GM23338 (cell line): ENCODE results near the gene PPP2R3B. TPM values are rescaled to one million over a fixed set of nuclear protein-coding genes. Genes with fewer than 3 reads are reported as not detected.

Source experiments
- ATAC-seq: fragments of 200-7000 bp; cut with Tn5 transposase; 3 replicates; pipeline ENCODE4 v1.9.1; 2020
- DNase-seq: peaks from one replicate; pipeline ENCODE4 v3.0.0-alpha.2; 2015; ENCODE audit warnings: low spot score
- H2AFZ ChIP-seq: fragments of 200-600 bp; sonication (generic); 2 replicates; pipeline ENCODE4 v1.8.0; 2016; ENCODE audit warnings: antibody characterized with exemption, mild to moderate bottlenecking, moderate library complexity
- H3F3A ChIP-seq: fragments of 200-600 bp; sonication (generic); replicated peaks from 2 replicates; pipeline ENCODE4 v1.8.0; 2017; ENCODE audit warnings: antibody characterized with exemption, mixed run types, low read depth
- H3K27ac ChIP-seq: fragments of 200-600 bp; sonication (generic); 2 replicates; pipeline ENCODE4 v1.6.1; 2016; ENCODE audit warnings: low read depth
- H3K27me3 ChIP-seq: fragments of 200-600 bp; sonication (generic); 2 replicates; pipeline ENCODE4 v1.8.0; 2016; ENCODE audit warnings: mild to moderate bottlenecking, mixed run types, moderate library complexity; ENCODE audit not compliant: insufficient read depth
- H3K36me3 ChIP-seq: fragments of 200-600 bp; sonication (generic); 2 replicates; pipeline ENCODE4 v1.8.0; 2016; ENCODE audit warnings: mild to moderate bottlenecking; ENCODE audit not compliant: insufficient read depth
- H3K4me1 ChIP-seq: fragments of 200-600 bp; sonication (generic); 2 replicates; pipeline ENCODE4 v1.8.0; 2016; ENCODE audit warnings: mild to moderate bottlenecking, moderate library complexity; ENCODE audit not compliant: insufficient read depth
- H3K4me2 ChIP-seq: fragments of 200-600 bp; sonication (generic); 2 replicates; pipeline ENCODE4 v1.7.1; 2017; ENCODE audit warnings: mixed run types
- H3K4me3 ChIP-seq: fragments of 200-600 bp; sonication (generic); 2 replicates; pipeline ENCODE4 v1.6.1; 2016; ENCODE audit warnings: mixed run types
- H3K79me2 ChIP-seq: fragments of 200-600 bp; sonication (generic); replicated peaks from 2 replicates; pipeline ENCODE4 v1.8.0; 2017; ENCODE audit warnings: mild to moderate bottlenecking; ENCODE audit not compliant: insufficient read depth
- H3K9me2 ChIP-seq: fragments of 200-600 bp; sonication (generic); 2 replicates; pipeline ENCODE4 v1.8.0; 2017; ENCODE audit not compliant: insufficient read depth
- H4K20me1 ChIP-seq: fragments of 200-600 bp; sonication (generic); replicated peaks from 2 replicates; pipeline ENCODE4 v1.8.0; 2017; ENCODE audit warnings: mild to moderate bottlenecking; ENCODE audit not compliant: insufficient read depth
- H3K27ac Mint-ChIP-seq: 2 replicates; pipeline ENCODE4 v1.8.0; 2020; ENCODE audit warnings: inconsistent platforms, mild to moderate bottlenecking, moderate library complexity, mixed read lengths
- H3K27me3 Mint-ChIP-seq: 3 replicates; pipeline ENCODE4 v1.8.0; 2022; ENCODE audit warnings: low read depth, mild to moderate bottlenecking, moderate library complexity, mixed read lengths, inconsistent platforms; ENCODE audit not compliant: insufficient read depth, poor library complexity
- H3K36me3 Mint-ChIP-seq: 3 replicates; pipeline ENCODE4 v1.8.0; 2021; ENCODE audit warnings: low read depth, mild to moderate bottlenecking, inconsistent platforms, moderate library complexity, mixed read lengths
- H3K4me1 Mint-ChIP-seq: 3 replicates; pipeline ENCODE4 v1.8.0; 2020; ENCODE audit warnings: mild to moderate bottlenecking, inconsistent platforms, mixed read lengths
- H3K4me3 Mint-ChIP-seq: 3 replicates; pipeline ENCODE4 v1.8.0; 2021; ENCODE audit warnings: moderate library complexity, mild to moderate bottlenecking, inconsistent platforms, mixed read lengths
- H3K9me3 Mint-ChIP-seq: 3 replicates; pipeline ENCODE4 v1.8.0; 2020; ENCODE audit warnings: moderate library complexity, mild to moderate bottlenecking, inconsistent platforms, mixed read lengths
- ETS1 ChIP-seq: IDR thresholded peaks from 2 replicates; pipeline ENCODE4 v1.6.1; 2016; ENCODE audit warnings: antibody characterized with exemption
- JUNB ChIP-seq: IDR thresholded peaks from one replicate; pipeline ENCODE4 v1.6.1; 2016; ENCODE audit warnings: antibody characterized with exemption; ENCODE audit not compliant: unreplicated experiment
- POLR2AphosphoS5 ChIP-seq: IDR thresholded peaks from 2 replicates; pipeline ENCODE4 v1.6.1; 2016; ENCODE audit warnings: antibody characterized with exemption, low read depth
- STAT1 ChIP-seq: IDR thresholded peaks from one replicate; pipeline ENCODE4 v1.6.1; 2016; ENCODE audit warnings: antibody characterized with exemption; ENCODE audit not compliant: unreplicated experiment
- ZNF114 ChIP-seq: fragments of 250-450 bp; sonication (Bioruptor Pico); IDR thresholded peaks from 2 replicates; pipeline ENCODE4 v1.5.0; 2020; ENCODE audit warnings: mild to moderate bottlenecking, moderate library complexity
- polyA plus RNA-seq: library from polyadenylated mRNA; unstranded; fragments of >200 nt; fragmentation: Nextera tagmentation; extraction: Ambion mirVana; gene quantifications from 2 replicates; pipeline ENCODE4 v1.2.1, GENCODE V29; 2016
- total RNA-seq: library from RNA; depleted of rRNA; stranded (reverse); fragments of >200 nt; shearing (Covaris generic); gene quantifications from 2 replicates; pipeline ENCODE4 v1.2.3, GENCODE V29; 2014
- TF ChIP-seq, protein P1 (sequence below): fragments of 250-450 bp; sonication (Bioruptor Pico); IDR thresholded peaks from 2 replicates; pipeline ENCODE4 v1.5.0; 2020; ENCODE audit warnings: mild to moderate bottlenecking, moderate library complexity

The PPP2R3B gene
- total and polyA plus RNA-seq, 2 experiments from 2014 or later: 50.1 to 104 TPM

DNA sequence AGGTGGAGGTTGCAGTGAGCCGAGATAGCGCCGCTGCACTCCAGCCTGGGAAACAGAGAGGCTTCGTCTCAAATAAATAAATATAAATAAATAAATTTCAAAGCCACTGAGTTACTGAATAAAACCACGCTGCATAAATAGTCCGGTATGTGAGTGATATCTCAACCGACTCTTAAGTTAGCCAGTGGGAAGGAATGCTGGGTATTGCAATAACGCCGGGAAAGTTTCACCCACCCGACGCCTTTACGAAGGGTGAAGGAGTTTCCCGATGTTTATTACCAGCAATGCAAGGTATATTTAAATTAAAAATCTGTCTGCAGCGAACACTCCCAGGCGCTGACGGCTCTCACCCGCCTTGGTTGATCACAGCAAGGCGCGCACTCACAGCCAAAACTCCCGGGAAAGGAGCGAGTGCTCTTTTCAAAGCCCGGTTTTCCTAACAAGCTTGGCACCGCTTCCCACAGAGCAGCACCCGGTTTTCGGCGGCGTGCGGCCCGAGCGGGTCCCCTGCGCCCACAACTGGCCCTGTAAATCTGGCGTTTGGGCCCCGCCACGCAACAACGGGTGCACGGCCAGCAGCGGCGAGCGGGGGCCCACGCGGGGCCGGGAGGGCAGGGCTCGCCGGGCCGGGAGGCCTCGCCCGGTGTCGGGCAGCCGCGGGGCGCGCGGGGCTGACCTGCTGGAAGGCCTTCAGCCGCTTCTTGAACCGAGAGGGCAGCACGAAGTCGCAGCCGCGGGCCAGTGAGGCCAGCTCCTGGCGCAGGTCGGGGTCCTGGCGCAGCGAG is 13.7 kb downstream of the PPP2R3B start (continued):
- TF ChIP-seq, protein P1, sequence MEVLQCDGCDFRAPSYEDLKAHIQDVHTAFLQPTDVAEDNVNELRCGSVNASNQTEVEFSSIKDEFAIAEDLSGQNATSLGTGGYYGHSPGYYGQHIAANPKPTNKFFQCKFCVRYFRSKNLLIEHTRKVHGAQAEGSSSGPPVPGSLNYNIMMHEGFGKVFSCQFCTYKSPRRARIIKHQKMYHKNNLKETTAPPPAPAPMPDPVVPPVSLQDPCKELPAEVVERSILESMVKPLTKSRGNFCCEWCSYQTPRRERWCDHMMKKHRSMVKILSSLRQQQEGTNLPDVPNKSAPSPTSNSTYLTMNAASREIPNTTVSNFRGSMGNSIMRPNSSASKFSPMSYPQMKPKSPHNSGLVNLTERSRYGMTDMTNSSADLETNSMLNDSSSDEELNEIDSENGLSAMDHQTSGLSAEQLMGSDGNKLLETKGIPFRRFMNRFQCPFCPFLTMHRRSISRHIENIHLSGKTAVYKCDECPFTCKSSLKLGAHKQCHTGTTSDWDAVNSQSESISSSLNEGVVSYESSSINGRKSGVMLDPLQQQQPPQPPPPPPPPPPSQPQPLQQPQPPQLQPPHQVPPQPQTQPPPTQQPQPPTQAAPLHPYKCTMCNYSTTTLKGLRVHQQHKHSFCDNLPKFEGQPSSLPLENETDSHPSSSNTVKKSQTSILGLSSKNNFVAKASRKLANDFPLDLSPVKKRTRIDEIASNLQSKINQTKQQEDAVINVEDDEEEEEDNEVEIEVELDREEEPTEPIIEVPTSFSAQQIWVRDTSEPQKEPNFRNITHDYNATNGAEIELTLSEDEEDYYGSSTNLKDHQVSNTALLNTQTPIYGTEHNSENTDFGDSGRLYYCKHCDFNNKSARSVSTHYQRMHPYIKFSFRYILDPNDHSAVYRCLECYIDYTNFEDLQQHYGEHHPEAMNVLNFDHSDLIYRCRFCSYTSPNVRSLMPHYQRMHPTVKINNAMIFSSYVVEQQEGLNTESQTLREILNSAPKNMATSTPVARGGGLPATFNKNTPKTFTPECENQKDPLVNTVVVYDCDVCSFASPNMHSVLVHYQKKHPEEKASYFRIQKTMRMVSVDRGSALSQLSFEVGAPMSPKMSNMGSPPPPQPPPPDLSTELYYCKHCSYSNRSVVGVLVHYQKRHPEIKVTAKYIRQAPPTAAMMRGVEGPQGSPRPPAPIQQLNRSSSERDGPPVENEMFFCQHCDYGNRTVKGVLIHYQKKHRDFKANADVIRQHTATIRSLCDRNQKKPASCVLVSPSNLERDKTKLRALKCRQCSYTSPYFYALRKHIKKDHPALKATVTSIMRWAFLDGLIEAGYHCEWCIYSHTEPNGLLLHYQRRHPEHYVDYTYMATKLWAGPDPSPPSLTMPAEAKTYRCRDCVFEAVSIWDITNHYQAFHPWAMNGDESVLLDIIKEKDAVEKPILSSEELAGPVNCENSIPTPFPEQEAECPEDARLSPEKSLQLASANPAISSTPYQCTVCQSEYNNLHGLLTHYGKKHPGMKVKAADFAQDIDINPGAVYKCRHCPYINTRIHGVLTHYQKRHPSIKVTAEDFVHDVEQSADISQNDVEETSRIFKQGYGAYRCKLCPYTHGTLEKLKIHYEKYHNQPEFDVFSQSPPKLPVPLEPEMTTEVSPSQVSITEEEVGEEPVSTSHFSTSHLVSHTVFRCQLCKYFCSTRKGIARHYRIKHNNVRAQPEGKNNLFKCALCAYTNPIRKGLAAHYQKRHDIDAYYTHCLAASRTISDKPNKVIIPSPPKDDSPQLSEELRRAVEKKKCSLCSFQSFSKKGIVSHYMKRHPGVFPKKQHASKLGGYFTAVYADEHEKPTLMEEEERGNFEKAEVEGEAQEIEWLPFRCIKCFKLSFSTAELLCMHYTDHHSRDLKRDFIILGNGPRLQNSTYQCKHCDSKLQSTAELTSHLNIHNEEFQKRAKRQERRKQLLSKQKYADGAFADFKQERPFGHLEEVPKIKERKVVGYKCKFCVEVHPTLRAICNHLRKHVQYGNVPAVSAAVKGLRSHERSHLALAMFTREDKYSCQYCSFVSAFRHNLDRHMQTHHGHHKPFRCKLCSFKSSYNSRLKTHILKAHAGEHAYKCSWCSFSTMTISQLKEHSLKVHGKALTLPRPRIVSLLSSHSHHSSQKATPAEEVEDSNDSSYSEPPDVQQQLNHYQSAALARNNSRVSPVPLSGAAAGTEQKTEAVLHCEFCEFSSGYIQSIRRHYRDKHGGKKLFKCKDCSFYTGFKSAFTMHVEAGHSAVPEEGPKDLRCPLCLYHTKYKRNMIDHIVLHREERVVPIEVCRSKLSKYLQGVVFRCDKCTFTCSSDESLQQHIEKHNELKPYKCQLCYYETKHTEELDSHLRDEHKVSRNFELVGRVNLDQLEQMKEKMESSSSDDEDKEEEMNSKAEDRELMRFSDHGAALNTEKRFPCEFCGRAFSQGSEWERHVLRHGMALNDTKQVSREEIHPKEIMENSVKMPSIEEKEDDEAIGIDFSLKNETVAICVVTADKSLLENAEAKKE: no peak
- no peak for TF ChIP-seq ETS1
- TF ChIP-seq POLR2AphosphoS5: no peak
- no peak for TF ChIP-seq JUNB

GRCh38 chrX:371907-372306 is 14.8 kb downstream of the PPP2R3B start:
- peak overlapping the region; percentile 87 for H3K4me2 ChIP-seq
- Mint-ChIP-seq H3K9me3 (no peaks in the 10 kb centered on the region; the same call in 2 of the 3 replicates), H3K27me3 (peaks cover 28% of the 10 kb centered on the region), H3K4me3 (peak overlapping the region; percentile 60), H3K4me1 (peaks cover 41% of the 10 kb centered on the region), H3K36me3 (peaks cover 6% of the 10 kb centered on the region), H3K27ac (no peak overlapping the region)
- H2AFZ ChIP-seq: no peak overlapping the region
- H3K36me3 ChIP-seq: no peaks in the 10 kb centered on the region
- ATAC-seq (no peak), DNase-seq (peak; percentile 40)
- H3K79me2 ChIP-seq: peaks cover 64% of the 10 kb centered on the region
- peaks cover 23% of the 10 kb centered on the region for H3K4me1 ChIP-seq
- H4K20me1 ChIP-seq: peaks cover 25% of the 10 kb centered on the region
- peaks cover 22% of the 10 kb centered on the region for H3K27me3 ChIP-seq
- H3K27ac ChIP-seq: no peak overlapping the region
- H3K4me3 ChIP-seq: peak overlapping the region; percentile 83; the same call in 1 of the 2 replicates
- 0 out of 2 replicates have a peak, but pooled peaks cover 13% of the 10 kb centered on the region for H3F3A ChIP-seq
- no peaks in the 10 kb centered on the region for H3K9me2 ChIP-seq
- TF ChIP-seq ZNF114 (CRISPR knock-in tag) (no peak), POLR2AphosphoS5 (no peak), STAT1 (no peak), ETS1 (no peak)
